ENCODE data around the gene DLGAP1. TPM values are rescaled to one million over a fixed set of nuclear protein-coding genes. Genes with fewer than 3 reads are reported as not detected.

DLGAP1 gene
- total RNA-seq, 1 experiment from 2014 or later = 0.39 TPM

GRCh38 chr18:4441098-4441497, 14.0 kb downstream of the DLGAP1 start:
- BruUV-seq (replicated peaks) = no TSS peak
- no peak for DNase-seq (ENCODE audit: low read depth, low spot score)
- Histone ChIP-seq H3K4me3 (replicated peaks in 1 of 2; ENCODE audit: low read depth in 1 of 2, low read length in 2 of 2) (no peak overlapping the region), H3K36me3 (ENCODE audit: control insufficient read depth in 1 of 2, insufficient read depth in 2 of 2, low read length in 2 of 2) (no peaks in the 10 kb centered on the region), H2AFZ (ENCODE audit: low read depth, low read length, poor library complexity, severe bottlenecking) (no peak overlapping the region), H3K9ac (ENCODE audit: low read length) (no peak overlapping the region), H3K27ac (ENCODE audit: low read depth, low read length) (no peak overlapping the region), H3K79me2 (ENCODE audit: insufficient read depth, low read length) (no peaks in the 10 kb centered on the region), H3K4me2 (ENCODE audit: low read length) (no peak overlapping the region), H3K9me3 (ENCODE audit: control insufficient read depth in 1 of 2, insufficient read depth in 1 of 2, low read depth in 1 of 2, low read length in 2 of 2) (peaks cover 13 to 17% of the 10 kb centered on the region in 2 experiments; a peak in 2 of 4 replicates), H3K27me3 (ENCODE audit: insufficient read depth, low read length) (no peaks in the 10 kb centered on the region), H3K4me1 (ENCODE audit: control insufficient read depth in 1 of 2, insufficient read depth in 2 of 2, low read length in 2 of 2) (no peaks in the 10 kb centered on the region), H3K9me2 (ENCODE audit: insufficient read depth) (no peaks in the 10 kb centered on the region), H4K20me1 (ENCODE audit: insufficient read depth) (no peaks in the 10 kb centered on the region)
- CTCF ChIA-PET = no interaction called here
- RAD21 ChIA-PET (ENCODE audit: low non-redundant PET in 1 of 2, low total read pairs in 2 of 2, uncharacterized antibody in 2 of 2, unreplicated experiment in 2 of 2) = no interaction called here
- no peak for ATAC-seq
- intact Hi-C loops (cut with micrococcal nuclease) = no loop called here
- POLR2A ChIA-PET = no interaction called here
- no peak for TF ChIP-seq TCF7L2 (IDR thresholded peaks at IDR 0.05; ENCODE audit: borderline replicate concordance, extremely low read depth, insufficient read depth, insufficient read length)
- TF ChIP-seq CBX3 (IDR thresholded peaks at IDR 0.05; ENCODE audit: low read depth) = no peak
- no peak for TF ChIP-seq EZH2phosphoT487 (IDR thresholded peaks at IDR 0.05; ENCODE audit: borderline replicate concordance)
- no peak for TF ChIP-seq ZBTB33 (IDR thresholded peaks at IDR 0.05; ENCODE audit: extremely low read depth, insufficient replicate concordance, low read length)
- no peak for TF ChIP-seq ELF1 (IDR thresholded peaks at IDR 0.05; ENCODE audit: borderline replicate concordance, low read depth)
- no peak for TF ChIP-seq SIN3A (IDR thresholded peaks at IDR 0.05; ENCODE audit: low read depth)
- TF ChIP-seq ATF3 (IDR thresholded peaks at IDR 0.05) = no peak
- no peak for TF ChIP-seq RAD21 (IDR thresholded peaks at IDR 0.05; ENCODE audit: low read depth)
- no peak for TF ChIP-seq FOSL1 (IDR thresholded peaks at IDR 0.05; ENCODE audit: low read depth)
- TF ChIP-seq SP1 (IDR thresholded peaks at IDR 0.05; ENCODE audit: low read depth) = no peak
- TF ChIP-seq SRF (IDR thresholded peaks at IDR 0.05; ENCODE audit: low read depth) = no peak
- no peak for TF ChIP-seq POLR2AphosphoS5 (IDR thresholded peaks at IDR 0.05; ENCODE audit: low read depth, low read length)
- TF ChIP-seq JUND (IDR thresholded peaks at IDR 0.05) = no peak
- no peak for TF ChIP-seq MAX (IDR thresholded peaks at IDR 0.05)

Data from HCT116 (cell line).